BLaER1 (cell line): Measurements from ENCODE around the gene ROMO1.

ENCODE experiments used
- H3K27ac ChIP-seq: shearing (Covaris generic); formaldehyde crosslinking; 2 replicates; pipeline ENCODE4 v1.8.1; 2022
- H3K27me3 ChIP-seq: shearing (Covaris generic); formaldehyde crosslinking; 2 replicates; pipeline ENCODE4 v1.8.1; 2022
- H3K36me3 ChIP-seq: shearing (Covaris generic); formaldehyde crosslinking; 2 replicates; pipeline ENCODE4 v1.8.1; 2022
- H3K4me1 ChIP-seq: shearing (Covaris generic); formaldehyde crosslinking; 2 replicates; pipeline ENCODE4 v1.8.1; 2022
- H3K4me2 ChIP-seq: shearing (Covaris generic); formaldehyde crosslinking; 2 replicates; pipeline ENCODE4 v1.8.1; 2022
- H3K4me3 ChIP-seq: shearing (Covaris generic); formaldehyde crosslinking; 2 replicates; pipeline ENCODE4 v1.8.1; 2022
- H3K9ac ChIP-seq: shearing (Covaris generic); formaldehyde crosslinking; 2 replicates; pipeline ENCODE4 v1.8.1; 2022
- H3K9me3 ChIP-seq: shearing (Covaris generic); formaldehyde crosslinking; 2 replicates; pipeline ENCODE4 v1.8.1; 2022
- H4K20me1 ChIP-seq: shearing (Covaris generic); formaldehyde crosslinking; 2 replicates; pipeline ENCODE4 v1.8.1; 2022
- Cebpa-rat ChIP-seq: shearing (Covaris generic); IDR thresholded peaks from 2 replicates; pipeline ENCODE4 v1.8.1; 2022

The ROMO1 gene

DNA sequence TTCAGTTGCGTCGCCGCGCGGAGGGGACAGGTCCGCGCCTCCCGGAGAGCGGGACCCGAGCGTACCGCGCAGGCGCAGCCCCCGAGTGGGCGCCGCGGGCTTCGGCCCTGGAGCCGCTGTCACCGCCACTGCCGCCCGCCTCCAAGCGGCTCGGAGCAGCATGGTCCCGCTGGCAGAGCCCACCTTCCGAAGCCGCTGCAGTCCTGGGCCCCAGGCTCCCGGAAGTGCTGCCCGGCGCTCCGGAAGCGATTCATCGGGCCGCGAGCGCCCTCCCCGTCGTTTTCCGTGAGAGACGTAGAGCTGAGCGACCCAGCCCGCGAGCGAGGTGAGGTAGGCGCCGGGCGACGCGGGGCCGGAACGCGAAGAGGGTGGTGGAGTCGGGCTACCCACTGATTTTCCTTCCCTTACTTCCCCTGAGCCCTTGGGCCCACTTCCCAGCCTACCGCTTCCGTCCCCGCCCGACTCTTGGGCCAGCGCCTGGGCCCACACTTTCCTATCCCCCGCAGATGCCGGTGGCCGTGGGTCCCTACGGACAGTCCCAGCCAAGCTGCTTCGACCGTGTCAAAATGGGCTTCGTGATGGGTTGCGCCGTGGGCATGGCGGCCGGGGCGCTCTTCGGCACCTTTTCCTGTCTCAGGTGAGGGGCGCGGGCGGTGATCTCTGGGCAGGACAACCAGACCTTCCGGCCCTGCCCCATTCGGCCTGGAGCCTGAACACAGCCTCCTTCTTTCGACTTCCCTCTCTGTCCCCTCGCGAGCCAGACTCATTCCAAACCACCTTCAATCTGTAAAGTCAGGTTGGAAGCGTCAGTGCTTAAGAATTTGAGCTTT lies at the start of gene ROMO1, which contains the start of gene NFS1:
ROMO1 (plus strand) TSS at position 279 of the 830 bp plus-strand sequence; CDS start at position 507, 228 bp downstream.
NFS1 (minus strand) TSS at position 226 of the 830 bp plus-strand sequence; CDS start at position 162, 64 bp downstream.
- Histone ChIP-seq H3K27ac (peak within 1 kb of the TSS; percentile 94), H3K27me3 (no peaks in the 10 kb centered on the region), H3K4me1 (peaks cover 30% of the 10 kb centered on the region), H3K4me2 (peak within 1 kb of the TSS; percentile 95), H4K20me1 (peaks cover 50% of the 10 kb centered on the region), H3K9me3 (no peaks in the 10 kb centered on the region), H3K36me3 (peaks cover 54% of the 10 kb centered on the region), H3K4me3 (peak within 1 kb of the TSS; percentile 95), H3K9ac (peak within 1 kb of the TSS; percentile 96)
- no peak for TF ChIP-seq Cebpa-rat

DNA sequence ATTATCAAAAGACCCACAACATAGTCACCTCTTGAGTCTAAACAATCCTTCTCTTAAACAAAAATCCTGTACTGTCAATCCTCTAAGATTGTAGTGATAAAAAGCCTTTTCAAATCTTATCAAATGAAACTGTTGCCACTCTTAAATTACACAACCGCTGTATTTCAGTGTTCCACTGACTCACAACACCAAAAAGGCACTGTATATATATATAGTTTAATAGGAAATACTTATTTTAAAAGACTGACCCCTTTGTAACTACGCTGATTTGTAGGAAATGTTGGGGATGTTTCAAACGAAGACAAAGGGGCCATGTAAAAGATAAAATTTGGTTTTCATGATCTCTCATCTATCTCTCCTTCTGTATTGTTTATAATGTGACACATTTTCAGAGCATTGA lies 48.6 kb upstream of the ROMO1 start:
- no peaks in the 10 kb centered on the region for H3K9me3 ChIP-seq
- TF ChIP-seq Cebpa-rat = no peak
- no peak overlapping the region for H3K27ac ChIP-seq
- no peaks in the 10 kb centered on the region for H3K4me1 ChIP-seq
- H4K20me1 ChIP-seq = peaks cover 100% of the 10 kb centered on the region
- no peak overlapping the region for H3K4me2 ChIP-seq
- H3K36me3 ChIP-seq = peaks cover 54% of the 10 kb centered on the region
- H3K4me3 ChIP-seq = no peak overlapping the region
- H3K9ac ChIP-seq = no peak overlapping the region
- H3K27me3 ChIP-seq = no peaks in the 10 kb centered on the region

DNA sequence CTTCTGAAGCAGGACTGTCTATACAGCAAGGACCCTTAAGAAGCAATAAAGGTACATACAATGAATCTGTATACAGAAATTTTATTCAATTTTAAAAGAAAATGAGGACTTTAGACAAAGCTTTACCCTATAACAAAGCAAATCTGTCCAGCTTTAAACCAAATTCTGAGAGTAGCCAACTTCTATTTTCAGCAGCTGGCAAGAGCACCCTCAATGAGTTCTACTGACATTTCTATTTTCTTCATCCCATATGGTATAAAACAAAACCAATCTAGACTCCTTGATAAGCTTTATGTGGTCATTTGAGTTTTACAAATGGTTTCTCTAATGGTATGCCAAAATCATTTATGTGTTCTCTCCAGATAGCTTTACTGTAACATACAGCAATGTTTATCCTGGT lies 47.2 kb upstream of the ROMO1 start:
- no peak overlapping the region for H3K27ac ChIP-seq
- H3K36me3 ChIP-seq = peaks cover 63% of the 10 kb centered on the region

GRCh38 chr20:35652641-35653429 lies 46.4 kb upstream of the ROMO1 start:
- no peak for TF ChIP-seq Cebpa-rat
- H3K36me3 ChIP-seq = peaks cover 72% of the 10 kb centered on the region
- H3K4me1 ChIP-seq = peaks cover 9% of the 10 kb centered on the region
- H3K27ac ChIP-seq = no peak overlapping the region
- no peak overlapping the region for H3K4me2 ChIP-seq
- no peaks in the 10 kb centered on the region for H3K27me3 ChIP-seq
- no peaks in the 10 kb centered on the region for H3K9me3 ChIP-seq
- no peak overlapping the region for H3K4me3 ChIP-seq
- no peak overlapping the region for H3K9ac ChIP-seq
- peaks cover 100% of the 10 kb centered on the region for H4K20me1 ChIP-seq

More for the DNA sequence above, 47.2 kb upstream of the ROMO1 start:
- H3K9me3 ChIP-seq = no peaks in the 10 kb centered on the region
- H3K4me3 ChIP-seq = no peak overlapping the region
- H4K20me1 ChIP-seq = peaks cover 100% of the 10 kb centered on the region
- no peak for TF ChIP-seq Cebpa-rat
- no peaks in the 10 kb centered on the region for H3K4me1 ChIP-seq
- H3K4me2 ChIP-seq = no peak overlapping the region
- H3K27me3 ChIP-seq = no peaks in the 10 kb centered on the region
- no peak overlapping the region for H3K9ac ChIP-seq

DNA sequence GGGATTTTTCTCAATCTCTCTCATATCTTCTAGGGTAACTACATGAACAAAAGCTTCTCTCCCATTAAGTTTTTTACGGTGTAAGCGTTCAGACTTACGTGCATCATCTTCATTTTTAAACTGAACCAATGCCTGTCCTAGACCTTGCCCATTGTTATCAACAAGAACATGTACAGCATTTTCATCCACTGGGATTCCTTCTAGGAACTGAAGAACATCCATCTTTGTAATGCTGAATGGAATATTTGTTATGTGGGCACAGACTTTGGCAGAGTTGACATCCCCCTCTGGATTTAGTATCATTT lies 45.8 kb upstream of the ROMO1 start:
- no peaks in the 10 kb centered on the region for H3K9me3 ChIP-seq
- H3K4me2 ChIP-seq = no peak overlapping the region
- no peak overlapping the region for H3K4me3 ChIP-seq
- TF ChIP-seq Cebpa-rat = no peak
- H3K27me3 ChIP-seq = no peaks in the 10 kb centered on the region
- H4K20me1 ChIP-seq = peaks cover 100% of the 10 kb centered on the region
- H3K36me3 ChIP-seq = peaks cover 78% of the 10 kb centered on the region
- peaks cover 10% of the 10 kb centered on the region for H3K4me1 ChIP-seq
- H3K9ac ChIP-seq = no peak overlapping the region
- no peak overlapping the region for H3K27ac ChIP-seq

DNA sequence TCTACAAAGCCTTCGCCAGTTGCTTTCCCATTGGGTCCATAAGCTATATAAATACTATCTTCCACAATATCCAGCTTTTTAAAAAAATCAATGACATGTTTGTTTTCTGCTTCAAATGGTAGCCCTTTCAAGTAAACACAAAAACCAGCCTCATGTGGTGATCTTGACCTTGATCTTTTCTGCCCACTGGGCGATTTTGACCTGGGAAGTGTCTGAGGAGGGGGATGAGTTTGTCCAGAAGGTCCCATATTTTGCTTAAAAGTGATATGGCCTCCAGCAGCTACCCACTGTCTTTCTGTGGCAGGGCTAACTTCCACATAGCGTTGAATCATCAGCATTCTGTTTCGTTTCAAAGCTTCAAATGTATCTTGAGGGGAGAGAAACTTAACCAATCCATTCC lies 45.3 kb upstream of the ROMO1 start:
- peaks cover 80% of the 10 kb centered on the region for H3K36me3 ChIP-seq
- no peak overlapping the region for H3K4me3 ChIP-seq
- no peak overlapping the region for H3K27ac ChIP-seq
- no peak overlapping the region for H3K9ac ChIP-seq
- H3K4me2 ChIP-seq = no peak overlapping the region
- H3K4me1 ChIP-seq = peaks cover 10% of the 10 kb centered on the region
- no peaks in the 10 kb centered on the region for H3K9me3 ChIP-seq
- TF ChIP-seq Cebpa-rat = no peak
- no peaks in the 10 kb centered on the region for H3K27me3 ChIP-seq
- H4K20me1 ChIP-seq = peaks cover 100% of the 10 kb centered on the region

DNA sequence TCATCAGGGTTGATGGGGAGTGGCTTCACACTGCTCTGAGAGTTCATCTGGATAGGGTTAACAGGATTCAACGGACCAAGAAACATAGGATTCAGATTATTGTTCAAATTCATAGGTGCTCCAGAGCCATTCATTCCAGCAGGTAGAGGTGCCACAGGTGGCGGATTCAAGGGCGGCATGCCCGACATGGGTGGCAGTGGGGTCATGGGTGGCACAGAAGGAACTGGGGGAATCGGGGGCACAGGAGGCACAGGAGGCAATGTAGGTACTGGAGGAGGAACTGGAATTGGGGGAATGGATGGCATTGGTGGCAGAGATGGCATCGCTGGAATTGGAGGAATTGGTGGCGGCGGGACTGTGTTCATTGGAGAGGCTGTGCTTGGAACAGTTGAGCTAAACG lies 44.8 kb upstream of the ROMO1 start:
- Histone ChIP-seq H4K20me1 (peaks cover 100% of the 10 kb centered on the region), H3K36me3 (peaks cover 80% of the 10 kb centered on the region), H3K4me3 (no peak overlapping the region), H3K9me3 (no peaks in the 10 kb centered on the region), H3K4me1 (peaks cover 10% of the 10 kb centered on the region), H3K27ac (no peak overlapping the region), H3K9ac (no peak overlapping the region), H3K4me2 (no peak overlapping the region), H3K27me3 (no peaks in the 10 kb centered on the region)
- TF ChIP-seq Cebpa-rat = no peak

GRCh38 chr20:35657271-35657670 lies 41.9 kb upstream of the ROMO1 start:
- Histone ChIP-seq H3K27me3 (no peaks in the 10 kb centered on the region), H3K36me3 (peaks cover 69% of the 10 kb centered on the region), H3K9me3 (no peaks in the 10 kb centered on the region; the same call in 1 of the 2 replicates), H3K9ac (no peak overlapping the region), H3K4me3 (no peak overlapping the region), H4K20me1 (peaks cover 100% of the 10 kb centered on the region), H3K4me1 (peaks cover 36% of the 10 kb centered on the region), H3K27ac (no peak overlapping the region), H3K4me2 (no peak overlapping the region)
- TF ChIP-seq Cebpa-rat = no peak

DNA sequence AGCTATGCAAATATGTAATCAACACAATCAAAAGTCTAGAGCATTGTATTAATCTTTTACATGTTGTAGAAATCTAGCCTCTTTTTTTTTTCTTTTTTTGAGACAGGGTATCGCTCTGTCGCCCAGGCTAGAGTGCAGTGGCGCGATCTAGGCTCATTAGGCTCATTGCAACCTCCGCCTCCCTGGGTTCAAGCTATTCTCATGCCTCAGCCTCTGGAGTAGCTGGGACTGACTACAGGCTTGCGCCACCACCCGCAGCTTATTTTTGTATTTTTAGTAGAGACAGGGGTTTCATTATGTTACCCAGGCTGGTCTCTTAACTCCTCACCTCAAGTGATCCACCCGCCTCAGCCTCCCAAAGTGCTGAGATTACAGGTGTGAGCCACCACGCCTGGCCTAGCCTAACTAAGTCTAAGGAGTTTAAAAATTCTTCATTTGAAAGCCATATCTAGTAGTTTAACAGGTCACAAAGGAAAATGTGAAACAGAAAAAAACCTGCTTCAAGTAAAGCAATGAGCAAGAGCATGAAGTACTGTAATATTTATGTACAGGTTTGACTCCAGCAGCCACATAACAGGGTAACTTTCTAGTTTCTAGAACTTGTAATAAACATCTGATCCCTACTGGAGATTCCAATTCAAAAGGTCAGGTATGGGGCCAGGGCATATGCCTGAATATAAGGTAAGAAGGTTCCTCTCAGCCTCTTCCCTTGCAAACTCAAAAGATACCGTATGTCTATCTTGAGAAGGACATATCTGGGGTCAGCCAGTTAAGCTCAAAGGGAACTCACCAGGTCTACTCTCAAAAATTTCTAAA lies 38.9 kb upstream of the ROMO1 start:
- H3K9ac ChIP-seq = no peak overlapping the region
- no peaks in the 10 kb centered on the region; the same call in 1 of the 2 replicates for H3K9me3 ChIP-seq
- no peak overlapping the region for H3K4me3 ChIP-seq
- H3K27ac ChIP-seq = no peak overlapping the region
- no peak for TF ChIP-seq Cebpa-rat
- peaks cover 53% of the 10 kb centered on the region for H3K4me1 ChIP-seq
- H3K36me3 ChIP-seq = peaks cover 39% of the 10 kb centered on the region
- no peaks in the 10 kb centered on the region for H3K27me3 ChIP-seq
- H3K4me2 ChIP-seq = peak overlapping the region; percentile 95
- peaks cover 91% of the 10 kb centered on the region for H4K20me1 ChIP-seq
